Breast epithelium (tissue), 4 donors: ENCODE measurements around the gene NMRK1. TPM values are rescaled to one million over a fixed set of nuclear protein-coding genes. Genes with fewer than 3 reads are reported as not detected.
A peak's percentile ranks its signal among the peaks of the same experiment; 100 is the strongest.

ENCODE experiments used
- DNase-seq, 2 donors: peaks; one replicate each; pipeline ENCODE4 v3.0.0-alpha.2; 2019; ENCODE audit warnings: low spot score in 2 of 2
- H3K27ac ChIP-seq, 2 donors: fragments of 200-600 bp; sonication (generic) in 1 of 2; one replicate each; pipeline ENCODE4 v1.5.1; 2016 to 2019; ENCODE audit warnings: mild to moderate bottlenecking in 1 of 2
- H3K27me3 ChIP-seq, 2 donors: fragments of 200-600 bp; sonication (generic) in 1 of 2; one replicate each; pipeline versions ENCODE4 v1.5.1 to v1.6.0; 2017 to 2019; ENCODE audit warnings: control low read depth in 1 of 2, mild to moderate bottlenecking in 1 of 2
- H3K36me3 ChIP-seq: fragments of 200-600 bp; one replicate; pipeline ENCODE4 v1.5.1; 2019
- H3K4me1 ChIP-seq, 2 donors: fragments of 200-600 bp; sonication (generic); one replicate each; pipeline ENCODE4 v1.5.1; 2016 to 2019; ENCODE audit warnings: control low read depth in 1 of 2
- H3K4me3 ChIP-seq, 3 donors: fragments of 200-600 bp; sonication (generic); 1 replicate in 2 of 3; 2 replicates in 1 of 3; pipeline ENCODE4 v1.5.1; 2016 to 2019; ENCODE audit warnings: mild to moderate bottlenecking in 3 of 3, moderate library complexity in 2 of 3
- H3K9me3 ChIP-seq, 2 donors: fragments of 200-600 bp; sonication (generic) in 1 of 2; one replicate each; pipeline ENCODE4 v1.5.1; 2016 to 2019; ENCODE audit warnings: control low read depth in 1 of 2
- CTCF ChIP-seq, 3 donors: fragments of 450-650 bp; IDR thresholded peaks; one replicate each; pipeline ENCODE4 v1.5.1; 2016 to 2017; ENCODE audit warnings: antibody characterized with exemption in 3 of 3, mild to moderate bottlenecking in 3 of 3, moderate library complexity in 3 of 3
- POLR2A ChIP-seq: fragments of 450-650 bp; IDR thresholded peaks from one replicate; pipeline ENCODE4 v1.6.1; 2016; ENCODE audit warnings: antibody characterized with exemption, mild to moderate bottlenecking, moderate library complexity
- POLR2AphosphoS5 ChIP-seq, 3 donors: sonication (generic); formaldehyde crosslinking; IDR thresholded peaks; one replicate each; pipeline ENCODE4 v1.6.1; 2017; ENCODE audit warnings: antibody characterized with exemption in 3 of 3
- intact Hi-C: fragments of 100-400 bp; cut with DNase I; formaldehyde crosslinking; loops from one replicate; pipeline ENCODE4 v1.15.1; 2023; ENCODE audit warnings: low total_unique reads
- total RNA-seq, 3 donors: library from RNA; depleted of rRNA; stranded (reverse); fragments of >200 nt; gene quantifications; one replicate each; pipeline ENCODE4 v1.1.0, GENCODE V29; 2016

Gene NMRK1
- total RNA-seq, 3 donors from 2014 or later: 21.8 to 27.9 (median 27.7) TPM

- intact Hi-C loops: no loop called here
- Histone ChIP-seq H3K27me3 (no peaks in the 10 kb centered on the region), H3K4me3 (no peak overlapping the region), H3K36me3 (no peaks in the 10 kb centered on the region), H3K4me1 (no peaks in the 10 kb centered on the region), H3K27ac (no peak overlapping the region), H3K9me3 (no peaks in the 10 kb centered on the region)
- no peak for DNase-seq
- TF ChIP-seq CTCF (IDR thresholded peaks at IDR 0.05): no peak
- no peak for TF ChIP-seq POLR2A
- TF ChIP-seq POLR2AphosphoS5 (IDR thresholded peaks at IDR 0.05): no peak
Observed at GRCh38 chr9:75051285-75051684, 36.7 kb downstream of the NMRK1 start.

GRCh38 chr9:75047506-75047905, 40.4 kb downstream of the NMRK1 start:
- H3K4me1 ChIP-seq: no peaks in the 10 kb centered on the region

GRCh38 chr9:75046725-75047345, 41.1 kb downstream of the NMRK1 start:
- intact Hi-C loops: no loop called here
- no peaks in the 10 kb centered on the region for H3K27me3 ChIP-seq
- H3K36me3 ChIP-seq: no peaks in the 10 kb centered on the region
- H3K4me3 ChIP-seq: no peak overlapping the region
- no peaks in the 10 kb centered on the region for H3K9me3 ChIP-seq
- DNase-seq: no peak
- no peak overlapping the region for H3K27ac ChIP-seq
- H3K4me1 ChIP-seq: no peaks in the 10 kb centered on the region
- no peak for TF ChIP-seq CTCF (IDR thresholded peaks at IDR 0.05)
- no peak for TF ChIP-seq POLR2AphosphoS5 (IDR thresholded peaks at IDR 0.05)
- no peak for TF ChIP-seq POLR2A

More at GRCh38 chr9:75047506-75047905, 40.4 kb downstream of the NMRK1 start:
- Histone ChIP-seq H3K36me3 (no peaks in the 10 kb centered on the region), H3K27ac (no peak overlapping the region), H3K27me3 (no peaks in the 10 kb centered on the region), H3K4me3 (no peak overlapping the region), H3K9me3 (no peaks in the 10 kb centered on the region)
- no peak for DNase-seq
- TF ChIP-seq POLR2A (no peak), POLR2AphosphoS5 (IDR thresholded peaks at IDR 0.05) (no peak), CTCF (IDR thresholded peaks at IDR 0.05) (no peak)
- intact Hi-C loops: no loop called here

GRCh38 chr9:75041041-75041440, 46.9 kb downstream of the NMRK1 start:
- Histone ChIP-seq H3K4me1 (no peaks in the 10 kb centered on the region), H3K36me3 (no peaks in the 10 kb centered on the region), H3K9me3 (no peaks in the 10 kb centered on the region), H3K27me3 (no peaks in the 10 kb centered on the region), H3K27ac (no peak overlapping the region), H3K4me3 (no peak overlapping the region)
- intact Hi-C loops: no loop called here
- no peak for DNase-seq
- TF ChIP-seq CTCF (IDR thresholded peaks at IDR 0.05): no peak
- no peak for TF ChIP-seq POLR2AphosphoS5 (IDR thresholded peaks at IDR 0.05)
- no peak for TF ChIP-seq POLR2A

- no peak for TF ChIP-seq POLR2A
- TF ChIP-seq POLR2AphosphoS5 (IDR thresholded peaks at IDR 0.05): no peak
- no peak for TF ChIP-seq CTCF (IDR thresholded peaks at IDR 0.05)
- Histone ChIP-seq H3K27ac (peak overlapping the region; percentile 27 to 76), H3K4me1 (no peaks in the 10 kb centered on the region), H3K4me3 (no peak overlapping the region), H3K27me3 (no peaks in the 10 kb centered on the region), H3K9me3 (no peaks in the 10 kb centered on the region), H3K36me3 (no peaks in the 10 kb centered on the region)
- no peak for DNase-seq
- intact Hi-C loops: no loop called here
Observed at GRCh38 chr9:75039801-75040200, 48.2 kb downstream of the NMRK1 start.
